OCI-LY3 (cell line): ENCODE measurements around the gene NRG4.

Experiments
- H2AFZ ChIP-seq: fragments of 200-600, 300-600 bp; shearing (Covaris generic); 2 replicates; pipeline ENCODE4 v1.6.0; 2014; ENCODE audit warnings: antibody characterized with exemption, low read depth, low read length
- H3K27ac ChIP-seq: fragments of 200-600, 300-600 bp; sonication (generic); 2 replicates; pipeline ENCODE4 v1.5.1; 2014; ENCODE audit warnings: mild to moderate bottlenecking, low read length, moderate library complexity, mixed read lengths
- H3K27me3 ChIP-seq: fragments of 200-600, 300-600 bp; sonication (generic); 2 replicates; pipeline ENCODE4 v1.6.1; 2014; ENCODE audit warnings: low read depth, low read length, mixed read lengths
- H3K36me3 ChIP-seq: fragments of 200-600, 300-600 bp; sonication (generic); replicated peaks from 2 replicates; pipeline ENCODE3; 2014; ENCODE audit warnings: low read depth, low read length, mixed read lengths
- H3K4me1 ChIP-seq: fragments of 300-600, 200-600 bp; sonication (generic); 2 replicates; pipeline ENCODE4 v1.6.1; 2014; ENCODE audit warnings: low read length, mixed read lengths
- H3K4me2 ChIP-seq: fragments of 200-600, 300-600 bp; sonication (generic); 2 replicates; pipeline ENCODE4 v1.6.1; 2014; ENCODE audit warnings: low read length, mixed read lengths
- H3K4me3 ChIP-seq: fragments of 300-600, 200-600 bp; sonication (generic); 2 replicates; pipeline ENCODE4 v1.5.1; 2014; ENCODE audit warnings: antibody characterized with exemption, mild to moderate bottlenecking, low read length, moderate library complexity
- H3K79me2 ChIP-seq: fragments of 300-600, 200-600 bp; shearing (Covaris generic); 2 replicates; pipeline ENCODE4 v1.6.1; 2014; ENCODE audit warnings: mild to moderate bottlenecking, low read length, mixed read lengths
- H3K9ac ChIP-seq: fragments of 300-600, 200-600 bp; shearing (Covaris generic); 2 replicates; pipeline ENCODE4 v1.6.0; 2014; ENCODE audit warnings: mild to moderate bottlenecking, low read length, moderate library complexity
- H3K9me3 ChIP-seq: fragments of 200-600, 300-600 bp; shearing (Covaris generic); 2 replicates; pipeline ENCODE4 v1.6.1; 2014; ENCODE audit warnings: low read length, mixed read lengths; ENCODE audit not compliant: insufficient read depth
- H4K20me1 ChIP-seq: fragments of 200-600, 300-600 bp; sonication (generic); 2 replicates; pipeline ENCODE4 v1.6.1; 2016; ENCODE audit warnings: low read length, mixed read lengths; ENCODE audit not compliant: insufficient read depth
- EZH2phosphoT487 ChIP-seq: fragments of 200-600 bp; shearing (Covaris generic); IDR thresholded peaks from 2 replicates; pipeline ENCODE4 v1.6.1; 2018; ENCODE audit warnings: antibody characterized with exemption, mixed run types, low read depth
- TF ChIP-seq, protein P1 (sequence below): fragments of 200-600, 300-600 bp; sonication (generic); IDR thresholded peaks from 2 replicates; pipeline ENCODE4 v1.5.1; 2014; ENCODE audit warnings: antibody characterized with exemption, low read length, low read depth

NRG4 gene

GRCh38 chr15:75948761-75949296, 63.4 kb downstream of the NRG4 start:
- Histone ChIP-seq H3K4me3 (no peak overlapping the region), H3K9ac (no peak overlapping the region), H3K27ac (no peak overlapping the region), H3K4me1 (no peaks in the 10 kb centered on the region), H2AFZ (no peak overlapping the region), H3K9me3 (no peaks in the 10 kb centered on the region), H3K4me2 (no peak overlapping the region), H3K79me2 (no peaks in the 10 kb centered on the region), H3K27me3 (no peaks in the 10 kb centered on the region), H4K20me1 (no peaks in the 10 kb centered on the region), H3K36me3 (no peaks in the 10 kb centered on the region)
- TF ChIP-seq, protein P1, sequence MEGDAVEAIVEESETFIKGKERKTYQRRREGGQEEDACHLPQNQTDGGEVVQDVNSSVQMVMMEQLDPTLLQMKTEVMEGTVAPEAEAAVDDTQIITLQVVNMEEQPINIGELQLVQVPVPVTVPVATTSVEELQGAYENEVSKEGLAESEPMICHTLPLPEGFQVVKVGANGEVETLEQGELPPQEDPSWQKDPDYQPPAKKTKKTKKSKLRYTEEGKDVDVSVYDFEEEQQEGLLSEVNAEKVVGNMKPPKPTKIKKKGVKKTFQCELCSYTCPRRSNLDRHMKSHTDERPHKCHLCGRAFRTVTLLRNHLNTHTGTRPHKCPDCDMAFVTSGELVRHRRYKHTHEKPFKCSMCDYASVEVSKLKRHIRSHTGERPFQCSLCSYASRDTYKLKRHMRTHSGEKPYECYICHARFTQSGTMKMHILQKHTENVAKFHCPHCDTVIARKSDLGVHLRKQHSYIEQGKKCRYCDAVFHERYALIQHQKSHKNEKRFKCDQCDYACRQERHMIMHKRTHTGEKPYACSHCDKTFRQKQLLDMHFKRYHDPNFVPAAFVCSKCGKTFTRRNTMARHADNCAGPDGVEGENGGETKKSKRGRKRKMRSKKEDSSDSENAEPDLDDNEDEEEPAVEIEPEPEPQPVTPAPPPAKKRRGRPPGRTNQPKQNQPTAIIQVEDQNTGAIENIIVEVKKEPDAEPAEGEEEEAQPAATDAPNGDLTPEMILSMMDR = no peak
- no peak for TF ChIP-seq EZH2phosphoT487

DNA sequence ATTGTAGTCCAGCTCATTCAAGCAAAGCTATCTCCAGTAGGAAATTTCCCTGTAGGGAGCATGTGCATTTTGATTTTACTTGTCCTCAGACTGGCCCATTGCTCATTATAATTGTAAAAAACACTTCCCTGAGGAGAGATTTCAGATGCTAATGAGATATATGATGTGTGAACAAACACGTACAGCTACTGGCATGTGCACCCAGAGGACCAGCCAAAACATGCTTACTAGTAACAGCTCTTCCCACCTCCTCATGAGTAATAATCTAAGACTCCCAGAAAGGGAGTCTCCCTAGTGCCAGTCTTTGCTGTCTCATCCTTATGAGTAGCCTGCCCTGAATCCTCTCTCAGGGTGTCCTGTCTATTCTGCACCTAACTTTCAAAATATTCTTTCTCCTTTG, 65.1 kb downstream of the NRG4 start:
- no peak overlapping the region for H2AFZ ChIP-seq
- H3K9ac ChIP-seq = no peak overlapping the region
- H3K27ac ChIP-seq = no peak overlapping the region
- TF ChIP-seq EZH2phosphoT487 = no peak
- TF ChIP-seq, protein P1 = no peak
- H3K79me2 ChIP-seq = no peaks in the 10 kb centered on the region
- H3K27me3 ChIP-seq = no peaks in the 10 kb centered on the region
- no peaks in the 10 kb centered on the region for H4K20me1 ChIP-seq
- H3K4me3 ChIP-seq = no peak overlapping the region
- no peaks in the 10 kb centered on the region for H3K36me3 ChIP-seq
- H3K9me3 ChIP-seq = no peaks in the 10 kb centered on the region
- no peaks in the 10 kb centered on the region for H3K4me1 ChIP-seq
- no peak overlapping the region for H3K4me2 ChIP-seq

GRCh38 chr15:75945953-75946352, 66.3 kb downstream of the NRG4 start:
- Histone ChIP-seq H3K9ac (no peak overlapping the region), H3K79me2 (no peaks in the 10 kb centered on the region), H3K27ac (no peak overlapping the region), H2AFZ (no peak overlapping the region), H3K4me2 (no peak overlapping the region), H3K36me3 (no peaks in the 10 kb centered on the region), H3K9me3 (no peaks in the 10 kb centered on the region), H3K4me1 (no peaks in the 10 kb centered on the region), H3K4me3 (no peak overlapping the region), H3K27me3 (no peaks in the 10 kb centered on the region), H4K20me1 (no peaks in the 10 kb centered on the region)
- no peak for TF ChIP-seq EZH2phosphoT487
- TF ChIP-seq, protein P1 = no peak

- Histone ChIP-seq H3K4me3 (no peak overlapping the region), H3K36me3 (peaks cover 4% of the 10 kb centered on the region), H2AFZ (no peak overlapping the region), H3K79me2 (no peaks in the 10 kb centered on the region), H3K27ac (no peak overlapping the region), H4K20me1 (no peaks in the 10 kb centered on the region), H3K27me3 (no peaks in the 10 kb centered on the region), H3K9ac (no peak overlapping the region), H3K4me2 (no peak overlapping the region), H3K4me1 (no peaks in the 10 kb centered on the region), H3K9me3 (no peaks in the 10 kb centered on the region)
- TF ChIP-seq, protein P1 = no peak
- no peak for TF ChIP-seq EZH2phosphoT487
Observed at GRCh38 chr15:75943713-75944215, 68.5 kb downstream of the NRG4 start.
